ENCODE results near the gene SMCO2. TPM values are rescaled to one million over a fixed set of nuclear protein-coding genes. Genes with fewer than 3 reads are reported as not detected.
A peak's percentile ranks its signal among the peaks of the same experiment; 100 is the strongest.

SMCO2 gene
- polyA plus RNA-seq, 3 donors, result 17.4 TPM; not detected in 2

GRCh38 chr12:27524839-27525753 is 78.6 kb downstream of the SMCO2 start:
- H3K4me1 Mint-ChIP-seq, result peaks cover 26% of the 10 kb centered on the region
- H3K36me3 Mint-ChIP-seq, result no peaks in the 10 kb centered on the region
- Histone ChIP-seq H3K27me3 (ENCODE audit: control insufficient read depth in 2 of 2, insufficient read depth in 2 of 2, low read length in 2 of 2) (no peaks in the 10 kb centered on the region), H3K9ac (ENCODE audit: insufficient read depth, low read length, poor library complexity, severe bottlenecking) (no peak overlapping the region), H3K4me3 (replicated peaks in 1 of 3; ENCODE audit: low read depth in 2 of 3, low read length in 3 of 3) (peak overlapping the region in 1 of 3 experiments; percentile 98), H3K27ac (ENCODE audit: low read depth in 1 of 2, low read length in 2 of 2) (no peak overlapping the region), H3K4me2 (replicated peaks; ENCODE audit: extremely low read depth, low read length, poor library complexity, severe bottlenecking) (peak overlapping the region; percentile 81), H3K79me2 (ENCODE audit: insufficient read depth, low read length) (no peaks in the 10 kb centered on the region), H3K9me3 (replicated peaks in 1 of 2; ENCODE audit: control insufficient read depth in 1 of 2, insufficient read depth in 1 of 2, low read length in 2 of 2) (no peaks in the 10 kb centered on the region), H2AFZ (ENCODE audit: insufficient read depth, low read depth, low read length, poor library complexity, severe bottlenecking) (peak overlapping the region; percentile 59), H3K4me1 (ENCODE audit: control insufficient read depth in 1 of 2, insufficient read depth in 2 of 2, low read length in 2 of 2) (peaks cover 18 to 23% of the 10 kb centered on the region in 2 donors), H3K36me3 (replicated peaks in 1 of 2; ENCODE audit: control insufficient read depth in 1 of 2, insufficient read depth in 2 of 2, low read length in 2 of 2) (no peaks in the 10 kb centered on the region), H4K20me1 (ENCODE audit: insufficient read depth, low read length) (no peaks in the 10 kb centered on the region)
- peak overlapping the region in 2 of 7 donors; percentile 13 to 19 for H3K27ac Mint-ChIP-seq
- peaks cover 0 to 4% (median 2%) of the 10 kb centered on the region in 3 donors for H3K27me3 Mint-ChIP-seq (ENCODE audit: low read depth in 3 of 3)
- WGBS (ENCODE audit: insufficient coverage), result 0% methylated on average over 5 of the region's 16 CpGs
- intact Hi-C loops (cut with micrococcal nuclease), result no loop called here
- no peak for TF ChIP-seq CTCF (IDR thresholded peaks at IDR 0.05)
- peaks cover 0 to 2% (median 0%) of the 10 kb centered on the region in 7 donors for H3K9me3 Mint-ChIP-seq
- H3K4me3 Mint-ChIP-seq, result peak overlapping the region; percentile 46 to 98
- DNase-seq, result peak in 2 of 3 donors; percentile 43 to 48

- no peak for DNase-seq
- Histone ChIP-seq H3K4me2 (replicated peaks; ENCODE audit: extremely low read depth, low read length, poor library complexity, severe bottlenecking) (no peak overlapping the region), H3K79me2 (ENCODE audit: insufficient read depth, low read length) (no peaks in the 10 kb centered on the region), H3K36me3 (replicated peaks in 1 of 2; ENCODE audit: control insufficient read depth in 1 of 2, insufficient read depth in 2 of 2, low read length in 2 of 2) (no peaks in the 10 kb centered on the region), H3K9me3 (replicated peaks in 1 of 2; ENCODE audit: control insufficient read depth in 1 of 2, insufficient read depth in 1 of 2, low read length in 2 of 2) (no peaks in the 10 kb centered on the region), H3K9ac (ENCODE audit: insufficient read depth, low read length, poor library complexity, severe bottlenecking) (no peak overlapping the region), H3K4me3 (replicated peaks in 1 of 3; ENCODE audit: low read depth in 2 of 3, low read length in 3 of 3) (no peak overlapping the region), H3K27me3 (ENCODE audit: control insufficient read depth in 2 of 2, insufficient read depth in 2 of 2, low read length in 2 of 2) (no peaks in the 10 kb centered on the region), H3K27ac (ENCODE audit: low read depth in 1 of 2, low read length in 2 of 2) (no peak overlapping the region), H4K20me1 (ENCODE audit: insufficient read depth, low read length) (no peaks in the 10 kb centered on the region), H3K4me1 (ENCODE audit: control insufficient read depth in 1 of 2, insufficient read depth in 2 of 2, low read length in 2 of 2) (peaks cover 18 to 23% of the 10 kb centered on the region in 2 donors), H2AFZ (ENCODE audit: insufficient read depth, low read depth, low read length, poor library complexity, severe bottlenecking) (no peak overlapping the region)
- no peak overlapping the region for H3K4me3 Mint-ChIP-seq
- TF ChIP-seq CTCF (IDR thresholded peaks at IDR 0.05), result no peak
- no peaks in the 10 kb centered on the region for H3K9me3 Mint-ChIP-seq
- intact Hi-C loops (cut with micrococcal nuclease), result no loop called here
- peaks cover 29% of the 10 kb centered on the region for H3K4me1 Mint-ChIP-seq
- no peaks in the 10 kb centered on the region for H3K36me3 Mint-ChIP-seq
- peaks cover 0 to 4% (median 2%) of the 10 kb centered on the region in 3 donors for H3K27me3 Mint-ChIP-seq (ENCODE audit: low read depth in 3 of 3)
- H3K27ac Mint-ChIP-seq, result no peak overlapping the region
- 100% methylated on average over 2 of the region's 9 CpGs for WGBS (ENCODE audit: insufficient coverage)
Observed at GRCh38 chr12:27527512-27527911, 81.0 kb downstream of the SMCO2 start.
